ENCODE results near the gene QPCT.

The QPCT gene

GRCh38 chr2:37348155-37348554 lies 3.7 kb downstream of the QPCT start:
- H3K4me3 ChIP-seq (ENCODE audit: low read depth, low read length) = no peak overlapping the region
- TF ChIP-seq POLR2A (IDR thresholded peaks at IDR 0.05; ENCODE audit: extremely low read depth, insufficient read length) (no peak), CTCF (IDR thresholded peaks at IDR 0.05; ENCODE audit: low read depth, low read length) (no peak), MYC (IDR thresholded peaks at IDR 0.05; ENCODE audit: low read depth, low read length) (no peak), MAX (IDR thresholded peaks at IDR 0.05; ENCODE audit: low read depth, low read length) (no peak)
- no peak for DNase-seq (ENCODE audit: low read depth)

- no peak overlapping the region for H3K4me3 ChIP-seq (ENCODE audit: low read depth, low read length)
- TF ChIP-seq CTCF (IDR thresholded peaks at IDR 0.05; ENCODE audit: low read depth, low read length) (no peak), MAX (IDR thresholded peaks at IDR 0.05; ENCODE audit: low read depth, low read length) (no peak), POLR2A (IDR thresholded peaks at IDR 0.05; ENCODE audit: extremely low read depth, insufficient read length) (no peak), MYC (IDR thresholded peaks at IDR 0.05; ENCODE audit: low read depth, low read length) (no peak)
- peak; percentile 53 for DNase-seq (ENCODE audit: low read depth)
These were observed 4.9 kb downstream of the QPCT start for GRCh38 chr2:37349231-37349860.

- H3K4me3 ChIP-seq (ENCODE audit: low read depth, low read length) = no peak overlapping the region
- peak; percentile 57 for DNase-seq (ENCODE audit: low read depth)
- TF ChIP-seq MYC (IDR thresholded peaks at IDR 0.05; ENCODE audit: low read depth, low read length) (no peak), POLR2A (IDR thresholded peaks at IDR 0.05; ENCODE audit: extremely low read depth, insufficient read length) (no peak), CTCF (IDR thresholded peaks at IDR 0.05; ENCODE audit: low read depth, low read length) (no peak), MAX (IDR thresholded peaks at IDR 0.05; ENCODE audit: low read depth, low read length) (no peak)
These were observed 5.6 kb downstream of the QPCT start for GRCh38 chr2:37350034-37350433.

- no peak for TF ChIP-seq CTCF (IDR thresholded peaks at IDR 0.05; ENCODE audit: low read depth, low read length)
- no peak for TF ChIP-seq MYC (IDR thresholded peaks at IDR 0.05; ENCODE audit: low read depth, low read length)
- no peak for TF ChIP-seq MAX (IDR thresholded peaks at IDR 0.05; ENCODE audit: low read depth, low read length)
- TF ChIP-seq POLR2A (IDR thresholded peaks at IDR 0.05; ENCODE audit: extremely low read depth, insufficient read length) = no peak
- DNase-seq (ENCODE audit: low read depth) = no peak
- no peak overlapping the region for H3K4me3 ChIP-seq (ENCODE audit: low read depth, low read length)
These were observed 10.1 kb downstream of the QPCT start for GRCh38 chr2:37354531-37354930.

- no peak for DNase-seq (ENCODE audit: low read depth)
- TF ChIP-seq POLR2A (IDR thresholded peaks at IDR 0.05; ENCODE audit: extremely low read depth, insufficient read length) (no peak), MYC (IDR thresholded peaks at IDR 0.05; ENCODE audit: low read depth, low read length) (no peak), MAX (IDR thresholded peaks at IDR 0.05; ENCODE audit: low read depth, low read length) (no peak), CTCF (IDR thresholded peaks at IDR 0.05; ENCODE audit: low read depth, low read length) (no peak)
- H3K4me3 ChIP-seq (ENCODE audit: low read depth, low read length) = no peak overlapping the region
These were observed 11.3 kb downstream of the QPCT start for GRCh38 chr2:37355735-37356134.
